Activated naive CD4-positive, alpha-beta T cell treated with anti-CD3 and anti-CD28 coated beads for 36 hours (primary cell): ENCODE data around the gene SLC51B. TPM values are rescaled to one million over a fixed set of nuclear protein-coding genes. Genes with fewer than 3 reads are reported as not detected.
"Not testable (repeated sequence)": the region's sequence is repeated elsewhere in the genome, so short reads cannot be mapped to it uniquely, and the experiment has no call there.

ENCODE experiments used
- CTCF ChIA-PET: fragments of 350-600 bp; sonication (Branson Sonifier 250); formaldehyde crosslinking; loops from one replicate; lab custom pipeline; 2021; ENCODE audit warnings: antibody characterized with exemption; lab: Charles Lee
- DNase-seq: peaks from one replicate; pipeline ENCODE4 v3.0.0-alpha.2; 2020
- H3K27ac Mint-ChIP-seq: one replicate; pipeline ENCODE4 v1.8.0; 2021; ENCODE audit warnings: mild to moderate bottlenecking, mixed read lengths
- H3K27me3 Mint-ChIP-seq: one replicate; pipeline ENCODE4 v1.8.0; 2021; ENCODE audit warnings: low read depth, mixed read lengths
- H3K36me3 Mint-ChIP-seq: one replicate; pipeline ENCODE4 v1.8.0; 2021; ENCODE audit warnings: low read depth, mixed read lengths
- H3K4me1 Mint-ChIP-seq: one replicate; pipeline ENCODE4 v1.8.0; 2021; ENCODE audit warnings: low read depth, mixed read lengths
- H3K4me3 Mint-ChIP-seq: one replicate; pipeline ENCODE4 v1.8.0; 2021; ENCODE audit warnings: mild to moderate bottlenecking, moderate library complexity, mixed read lengths
- H3K9me3 Mint-ChIP-seq: one replicate; pipeline ENCODE4 v1.8.0; 2021; ENCODE audit warnings: mixed read lengths
- intact Hi-C: fragments of 100-400 bp; cut with micrococcal nuclease; formaldehyde crosslinking; loops from one replicate; pipeline ENCODE4 v1.15.1; 2023
- total RNA-seq, 2 experiments: library from RNA; stranded (reverse); gene quantifications; one replicate each; pipeline ENCODE4 v1.2.3, GENCODE V29; 2021

The SLC51B gene
- not detected for total RNA-seq

GRCh38 chr15:65044724-65045481 is at the start of gene SLC51B:
Gene SLC51B, plus strand, starts transcription at chr15:65045387. Its CDS starts 4,618 bp downstream, at chr15:65050005.
- CTCF ChIA-PET = interaction anchor here (0.7 to 2.3 kb wide), 2 partner anchors 11 to 112 kb away, joined by 3 to 8 read pairs; no protein-coding TSS in a partner anchor
- H3K27me3 Mint-ChIP-seq = no peaks in the 10 kb centered on the region
- no peak within 1 kb of the TSS for H3K27ac Mint-ChIP-seq
- H3K4me1 Mint-ChIP-seq = peaks cover 12% of the 10 kb centered on the region
- no peaks in the 10 kb centered on the region for H3K36me3 Mint-ChIP-seq
- intact Hi-C loops = no loop called here
- H3K9me3 Mint-ChIP-seq = no peaks in the 10 kb centered on the region
- H3K4me3 Mint-ChIP-seq = no peak within 1 kb of the TSS
- DNase-seq = no peak

- CTCF ChIA-PET = no interaction called here
- intact Hi-C loops = no loop called here
- Mint-ChIP-seq H3K27ac (no peak overlapping the region), H3K9me3 (no peaks in the 10 kb centered on the region), H3K4me1 (no peaks in the 10 kb centered on the region), H3K27me3 (no peaks in the 10 kb centered on the region), H3K36me3 (no peaks in the 10 kb centered on the region), H3K4me3 (no peak overlapping the region)
- no peak for DNase-seq
These were observed 48.1 kb upstream of the SLC51B start for GRCh38 chr15:64997066-64997465.

- intact Hi-C loops = no loop called here
- Mint-ChIP-seq H3K4me3 (no peak overlapping the region), H3K27ac (no peak overlapping the region), H3K27me3 (no peaks in the 10 kb centered on the region), H3K9me3 (no peaks in the 10 kb centered on the region), H3K4me1 (no peaks in the 10 kb centered on the region), H3K36me3 (peaks cover under 1% of the 10 kb centered on the region)
- no peak for DNase-seq
- CTCF ChIA-PET = no interaction called here
These were observed 47.3 kb upstream of the SLC51B start for GRCh38 chr15:64997745-64998375.

GRCh38 chr15:65004993-65005392 is 40.2 kb upstream of the SLC51B start:
- CTCF ChIA-PET = interaction anchor here (0.6 to 1.1 kb wide), 4 partner anchors 23 to 318 kb away, joined by 3 to 4 read pairs (median 3); no protein-coding TSS in a partner anchor
- H3K27ac Mint-ChIP-seq = no peak overlapping the region
- H3K9me3 Mint-ChIP-seq = no peaks in the 10 kb centered on the region
- intact Hi-C loops = no loop called here
- no peaks in the 10 kb centered on the region for H3K4me1 Mint-ChIP-seq
- H3K27me3 Mint-ChIP-seq = no peaks in the 10 kb centered on the region
- H3K4me3 Mint-ChIP-seq = no peak overlapping the region
- peaks cover 7% of the 10 kb centered on the region for H3K36me3 Mint-ChIP-seq
- DNase-seq = no peak

- Mint-ChIP-seq H3K36me3 (peaks cover 8% of the 10 kb centered on the region), H3K27me3 (no peaks in the 10 kb centered on the region), H3K4me3 (no peak overlapping the region), H3K9me3 (no peaks in the 10 kb centered on the region), H3K27ac (no peak overlapping the region), H3K4me1 (no peaks in the 10 kb centered on the region)
- CTCF ChIA-PET = no interaction called here
- intact Hi-C loops = no loop called here
- no peak for DNase-seq
These were observed 38.3 kb upstream of the SLC51B start for GRCh38 chr15:65006876-65007275.

GRCh38 chr15:65008983-65009382 is 36.2 kb upstream of the SLC51B start:
- Mint-ChIP-seq H3K36me3 (peaks cover 20% of the 10 kb centered on the region), H3K27me3 (no peaks in the 10 kb centered on the region), H3K4me3 (no peak overlapping the region), H3K4me1 (no peaks in the 10 kb centered on the region), H3K9me3 (no peaks in the 10 kb centered on the region), H3K27ac (no peak overlapping the region)
- intact Hi-C loops = no loop called here
- CTCF ChIA-PET = interaction anchor here (0.6 to 0.9 kb wide), 3 partner anchors 93 to 277 kb away, joined by 3 read pairs; no protein-coding TSS in a partner anchor
- no peak for DNase-seq

GRCh38 chr15:65011198-65011597 is 34.0 kb upstream of the SLC51B start:
- H3K9me3 Mint-ChIP-seq, intact Hi-C loops, H3K4me3 Mint-ChIP-seq, DNase-seq, H3K4me1 Mint-ChIP-seq, H3K27me3 Mint-ChIP-seq: not testable (repeated sequence)
- Mint-ChIP-seq H3K27ac (peak overlapping the region; percentile 24), H3K36me3 (peaks cover 31% of the 10 kb centered on the region)
- CTCF ChIA-PET = interaction anchor here (0.5 to 0.6 kb wide), 2 partner anchors 77 to 142 kb away, joined by 3 read pairs; no protein-coding TSS in a partner anchor

GRCh38 chr15:65020419-65020818 is 24.8 kb upstream of the SLC51B start:
- Mint-ChIP-seq H3K27me3 (no peaks in the 10 kb centered on the region), H3K4me1 (no peaks in the 10 kb centered on the region), H3K27ac (no peak overlapping the region), H3K4me3 (no peak overlapping the region), H3K36me3 (peaks cover 36% of the 10 kb centered on the region), H3K9me3 (no peaks in the 10 kb centered on the region)
- no peak for DNase-seq
- intact Hi-C loops = no loop called here
- CTCF ChIA-PET = interaction anchor here (0.7 to 1.0 kb wide), 3 partner anchors 13 to 266 kb away, joined by 3 to 4 read pairs (median 3); partner anchors contain the start of gene PARP16

- Mint-ChIP-seq H3K4me1 (no peaks in the 10 kb centered on the region), H3K4me3 (no peak overlapping the region), H3K9me3 (no peaks in the 10 kb centered on the region), H3K36me3 (peaks cover 32% of the 10 kb centered on the region), H3K27me3 (no peaks in the 10 kb centered on the region), H3K27ac (no peak overlapping the region)
- intact Hi-C loops = no loop called here
- CTCF ChIA-PET = no interaction called here
- DNase-seq = no peak
These were observed 23.7 kb upstream of the SLC51B start for GRCh38 chr15:65021488-65021887.

GRCh38 chr15:65026756-65027155 is 18.4 kb upstream of the SLC51B start:
- DNase-seq = no peak
- Mint-ChIP-seq H3K27me3 (peaks cover under 1% of the 10 kb centered on the region), H3K4me1 (peaks cover 14% of the 10 kb centered on the region), H3K36me3 (peaks cover 16% of the 10 kb centered on the region), H3K9me3 (no peaks in the 10 kb centered on the region), H3K27ac (no peak overlapping the region), H3K4me3 (no peak overlapping the region)
- CTCF ChIA-PET = interaction anchor here (0.6 kb wide), 1 partner anchor 60 kb away, joined by 4 read pairs; no protein-coding TSS in a partner anchor
- intact Hi-C loops = no loop called here

GRCh38 chr15:65027593-65027992 is 17.6 kb upstream of the SLC51B start:
- intact Hi-C loops = no loop called here
- Mint-ChIP-seq H3K9me3 (no peaks in the 10 kb centered on the region), H3K4me3 (peak overlapping the region; percentile 87), H3K4me1 (peaks cover 14% of the 10 kb centered on the region), H3K36me3 (peaks cover 16% of the 10 kb centered on the region), H3K27me3 (peaks cover 5% of the 10 kb centered on the region), H3K27ac (no peak overlapping the region)
- CTCF ChIA-PET = interaction anchor here (0.6 kb wide), 1 partner anchor 60 kb away, joined by 4 read pairs; no protein-coding TSS in a partner anchor
- no peak for DNase-seq

- Mint-ChIP-seq H3K27me3 (peaks cover 8% of the 10 kb centered on the region), H3K9me3 (no peaks in the 10 kb centered on the region), H3K27ac (peak overlapping the region; percentile 7), H3K4me3 (peak overlapping the region; percentile 87), H3K36me3 (peaks cover 14% of the 10 kb centered on the region), H3K4me1 (peaks cover 17% of the 10 kb centered on the region)
- CTCF ChIA-PET = no interaction called here
- intact Hi-C loops = loop anchor here (2.0 kb wide), 3 partner anchors 38 to 204 kb away; partner anchors contain the start of genes CLPX and PIF1
- DNase-seq = peak; percentile 14
These were observed 16.8 kb upstream of the SLC51B start for GRCh38 chr15:65028338-65028737.
